ENCODE measurements around the gene MYPOP. TPM values are rescaled to one million over a fixed set of nuclear protein-coding genes. Genes with fewer than 3 reads are reported as not detected.

Gene MYPOP
- total RNA-seq, 1 experiment from 2014 or later: 9.0 TPM

- Histone ChIP-seq H3K14ac (ENCODE audit: insufficient read depth, low read length) (no peak overlapping the region), H2AK5ac (ENCODE audit: insufficient read length, low read length) (no peak overlapping the region), H2AFZ (ENCODE audit: low read length) (no peak overlapping the region), H3T11ph (ENCODE audit: low read length) (no peak overlapping the region), H2BK20ac (ENCODE audit: low read depth, low read length, poor library complexity, severe bottlenecking) (no peak overlapping the region), H4K5ac (ENCODE audit: insufficient read length, low read depth, low read length) (no peak overlapping the region), H3K4me2 (ENCODE audit: insufficient read depth, insufficient read length, low read length) (no peak overlapping the region), H4K20me1 (ENCODE audit: control insufficient read depth, insufficient read depth, insufficient read length) (no peaks in the 10 kb centered on the region), H3K79me2 (ENCODE audit: insufficient read depth, low read length) (peaks cover 3% of the 10 kb centered on the region; the same call in 1 of the 2 replicates), H4K91ac (ENCODE audit: insufficient read length, low read depth, low read length) (no peak overlapping the region), H3K27ac (ENCODE audit: insufficient read length, low read depth, low read length) (no peak overlapping the region), H3K4me1 (ENCODE audit: insufficient read depth, low read length) (no peaks in the 10 kb centered on the region), H2BK120ac (ENCODE audit: low read depth, low read length, poor library complexity, severe bottlenecking) (no peak overlapping the region), H3K4ac (ENCODE audit: low read depth, low read length) (no peak overlapping the region), H3K23ac (ENCODE audit: insufficient read length, low read depth, low read length) (no peak overlapping the region), H3K56ac (ENCODE audit: insufficient read length, low read depth, low read length) (no peak overlapping the region), H3K23me2 (ENCODE audit: insufficient read length, low read depth, low read length, poor library complexity, severe bottlenecking) (no peaks in the 10 kb centered on the region), H4K8ac (replicated peaks; ENCODE audit: insufficient read length, low read depth, low read length) (no peak overlapping the region), H3K79me1 (ENCODE audit: insufficient read depth, low read depth, low read length, poor library complexity, severe bottlenecking) (no peaks in the 10 kb centered on the region), H2BK15ac (ENCODE audit: low read depth, low read length) (no peak overlapping the region), H3K9ac (ENCODE audit: extremely low read depth, insufficient read length, low read length) (no peak overlapping the region), H2BK12ac (ENCODE audit: insufficient read length, low read depth, low read length) (no peak overlapping the region), H3K9me3 (ENCODE audit: control insufficient read depth, low read depth, low read length) (no peaks in the 10 kb centered on the region), H2BK5ac (ENCODE audit: insufficient read length, low read length) (no peak overlapping the region), H3K18ac (ENCODE audit: insufficient read length, low read depth, low read length) (no peak overlapping the region), H3K27me3 (ENCODE audit: insufficient read depth, low read length) (no peaks in the 10 kb centered on the region)
- no peak for DNase-seq
- Mint-ChIP-seq H3K27me3 (ENCODE audit: low read depth) (no peaks in the 10 kb centered on the region), H3K27ac (peak overlapping the region in 1 of 3 experiments; percentile 44; a peak in 2 of 7 replicates), H3K4me1 (no peaks in the 10 kb centered on the region), H3K9me3 (no peaks in the 10 kb centered on the region), H3K4me3 (no peak overlapping the region; a peak in 1 of 5 replicates), H3K36me3 (ENCODE audit: insufficient read depth in 1 of 3, low read depth in 3 of 3) (peaks cover 37 to 73% (median 61%) of the 10 kb centered on the region in 3 experiments)
- no peak for TF ChIP-seq CTCF (conservative IDR thresholded peaks at IDR 0.05)
- no CpG with 5 or more reads among the region's 7 CpGs for WGBS (ENCODE audit: extremely low coverage, insufficient read length, low lambda C conversion rate)
Observed at GRCh38 chr19:45852983-45853382, 49.4 kb downstream of the MYPOP start.
